Thoracic aorta (tissue), 2 donors: Measurements from ENCODE around the gene MYH15. TPM values are rescaled to one million over a fixed set of nuclear protein-coding genes. Genes with fewer than 3 reads are reported as not detected.

Experiments used
- ATAC-seq: fragments of 150-250 bp; one replicate; pipeline ENCODE4 v1.8.0; 2017; ENCODE audit warnings: low read depth; ENCODE audit not compliant: insufficient number of reproducible peaks, low FRiP score
- DNase-seq: peaks from one replicate; pipeline ENCODE4 v3.0.0-alpha.2; 2020; ENCODE audit warnings: low spot score
- H3K27ac ChIP-seq, 2 donors: fragments of 200-600 bp; sonication (generic); 1 replicate in 1 of 2; 2 replicates in 1 of 2; pipeline ENCODE4 v1.5.1; 2016; ENCODE audit warnings: mild to moderate bottlenecking in 2 of 2, moderate library complexity in 2 of 2
- H3K27me3 ChIP-seq: fragments of 200-600 bp; sonication (generic); replicated peaks from 2 replicates; pipeline ENCODE4 v1.6.0; 2016; ENCODE audit warnings: mild to moderate bottlenecking; ENCODE audit not compliant: insufficient read depth
- H3K36me3 ChIP-seq: fragments of 200-600 bp; sonication (generic); one replicate; pipeline ENCODE4 v1.5.1; 2016
- H3K4me1 ChIP-seq, 2 donors: fragments of 200-600 bp; sonication (generic); 1 replicate in 1 of 2; 2 replicates in 1 of 2; pipeline versions ENCODE4 v1.5.1 to v1.6.0; 2016; ENCODE audit warnings: low read depth in 2 of 2, mild to moderate bottlenecking in 1 of 2; ENCODE audit not compliant: control insufficient read depth in 1 of 2
- H3K4me3 ChIP-seq: fragments of 200-600 bp; sonication (generic); 2 replicates; pipeline ENCODE4 v1.5.1; 2016; ENCODE audit warnings: mild to moderate bottlenecking
- H3K9me3 ChIP-seq: fragments of 200-600 bp; sonication (generic); 2 replicates; pipeline ENCODE4 v1.5.1; 2016
- CTCF ChIP-seq: fragments of 200-600 bp; sonication (generic); IDR thresholded peaks from one replicate; pipeline ENCODE4 v1.5.1; 2019; ENCODE audit warnings: antibody characterized with exemption
- total RNA-seq, 2 donors: library from RNA; depleted of rRNA; stranded (reverse); fragments of >200 nt; gene quantifications; one replicate each; pipeline versions ENCODE4 v1.1.0 to v1.2.3, GENCODE V29; 2016

Gene MYH15
- total RNA-seq, 2 donors from 2014 or later = 0.14 TPM; not detected in 1

GRCh38 chr3:108548886-108549285 lies 38.5 kb upstream of the MYH15 start:
- ATAC-seq (no peak), DNase-seq (no peak)
- Histone ChIP-seq H3K4me3 (no peak overlapping the region), H3K4me1 (no peaks in the 10 kb centered on the region), H3K36me3 (no peaks in the 10 kb centered on the region), H3K27ac (no peak overlapping the region), H3K9me3 (no peaks in the 10 kb centered on the region), H3K27me3 (no peaks in the 10 kb centered on the region)
- TF ChIP-seq CTCF = no peak

- no peak for ATAC-seq
- no peaks in the 10 kb centered on the region for H3K27me3 ChIP-seq
- no peak for TF ChIP-seq CTCF
Measured at GRCh38 chr3:108548304-108548703, 37.9 kb upstream of the MYH15 start.

DNA sequence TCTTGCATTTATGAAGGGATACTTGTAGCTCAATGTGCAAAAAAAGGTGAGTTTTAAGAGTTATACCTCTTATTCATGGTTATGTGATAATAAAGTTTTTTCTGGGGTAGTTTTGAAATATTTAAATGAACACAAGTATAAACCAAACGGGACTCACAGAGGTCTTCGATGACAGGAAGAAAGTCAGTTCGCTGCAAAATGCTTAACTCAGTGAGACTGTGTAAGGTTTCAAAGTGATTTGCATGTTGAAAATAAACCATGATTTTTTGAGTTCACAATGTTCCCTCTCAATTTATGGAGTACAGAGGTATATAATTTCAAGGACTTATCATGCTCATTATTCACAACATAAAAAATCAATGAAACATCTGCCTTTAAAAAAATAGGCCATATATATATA lies 36.3 kb upstream of the MYH15 start:
- DNase-seq (no peak), ATAC-seq (no peak)
- H3K9me3 ChIP-seq = no peaks in the 10 kb centered on the region
- H3K36me3 ChIP-seq = no peaks in the 10 kb centered on the region
- no peaks in the 10 kb centered on the region for H3K4me1 ChIP-seq
- H3K27me3 ChIP-seq = no peaks in the 10 kb centered on the region
- TF ChIP-seq CTCF = no peak
- H3K27ac ChIP-seq = no peak overlapping the region
- peak overlapping the region; percentile 38 for H3K4me3 ChIP-seq

More at GRCh38 chr3:108548304-108548703, 37.9 kb upstream of the MYH15 start:
- no peaks in the 10 kb centered on the region for H3K4me1 ChIP-seq
- no peak overlapping the region for H3K27ac ChIP-seq
- no peaks in the 10 kb centered on the region for H3K9me3 ChIP-seq
- H3K4me3 ChIP-seq = no peak overlapping the region
- DNase-seq = no peak
- no peaks in the 10 kb centered on the region for H3K36me3 ChIP-seq

GRCh38 chr3:108546247-108546646 lies 35.9 kb upstream of the MYH15 start:
- no peak for DNase-seq
- Histone ChIP-seq H3K4me3 (peak overlapping the region; percentile 38), H3K36me3 (no peaks in the 10 kb centered on the region), H3K27me3 (no peaks in the 10 kb centered on the region), H3K9me3 (no peaks in the 10 kb centered on the region), H3K4me1 (no peaks in the 10 kb centered on the region), H3K27ac (no peak overlapping the region)
- no peak for TF ChIP-seq CTCF
- ATAC-seq = no peak

GRCh38 chr3:108538083-108538482 lies 27.7 kb upstream of the MYH15 start:
- Histone ChIP-seq H3K27ac (no peak overlapping the region), H3K4me3 (no peak overlapping the region), H3K4me1 (no peaks in the 10 kb centered on the region), H3K36me3 (no peaks in the 10 kb centered on the region), H3K27me3 (no peaks in the 10 kb centered on the region), H3K9me3 (no peaks in the 10 kb centered on the region)
- DNase-seq (no peak), ATAC-seq (no peak)
- no peak for TF ChIP-seq CTCF
